Measurements from ENCODE around the gene TRAF1. TPM values are rescaled to one million over a fixed set of nuclear protein-coding genes. Genes with fewer than 3 reads are reported as not detected.

Gene TRAF1
- total and polyA plus RNA-seq, 4 donors, result 0.38 to 2.6 (median 0.71) TPM

GRCh38 chr9:120961936-120962335, 35.3 kb upstream of the TRAF1 start:
- Histone ChIP-seq H3K4me3 (ENCODE audit: low read depth in 1 of 3, low read length in 3 of 3) (no peak overlapping the region), H3K36me3 (ENCODE audit: control insufficient read depth in 4 of 4, insufficient read depth in 3 of 4, low read depth in 1 of 4, low read length in 3 of 4) (peaks cover 8 to 92% (median 82%) of the 10 kb centered on the region in 4 donors), H3K27me3 (ENCODE audit: control insufficient read depth in 4 of 4, insufficient read depth in 4 of 4, low read length in 3 of 4) (no peaks in the 10 kb centered on the region), H3K9me3 (ENCODE audit: control insufficient read depth in 4 of 4, low read length in 3 of 4) (no peaks in the 10 kb centered on the region), H3K4me1 (ENCODE audit: control insufficient read depth in 4 of 4, insufficient read depth in 4 of 4, low read length in 3 of 4) (no peaks in the 10 kb centered on the region), H3K9ac (ENCODE audit: low read depth in 1 of 2, low read length in 2 of 2) (no peak overlapping the region), H3K27ac (ENCODE audit: low read depth in 1 of 2, low read length in 2 of 2) (no peak overlapping the region)
- over 99% methylated on average over 3 of the region's 3 CpGs for WGBS
- no peak for DNase-seq (ENCODE audit: low spot score)
- TF ChIP-seq EGR1 (IDR thresholded peaks at IDR 0.05; ENCODE audit: low read depth in 2 of 2) (no peak), SP1 (IDR thresholded peaks at IDR 0.05) (no peak), YY1 (IDR thresholded peaks at IDR 0.05) (no peak), ATF3 (IDR thresholded peaks at IDR 0.05) (no peak), RAD21 (IDR thresholded peaks at IDR 0.05) (no peak), ZBTB33 (IDR thresholded peaks at IDR 0.05) (no peak), TAF1 (conservative IDR thresholded peaks at IDR 0.05) (no peak), GABPA (IDR thresholded peaks at IDR 0.05 in 1 of 2, conservative IDR thresholded peaks at IDR 0.05 in 1 of 2) (no peak), HNF4G (IDR thresholded peaks at IDR 0.05) (no peak), JUND (IDR thresholded peaks at IDR 0.05) (no peak), NR2F2 (IDR thresholded peaks at IDR 0.05) (no peak), HNF4A (conservative IDR thresholded peaks at IDR 0.05) (no peak), FOXA2 (IDR thresholded peaks at IDR 0.05) (no peak), CTCF (IDR thresholded peaks at IDR 0.05; ENCODE audit: low read depth, low read length, missing input control) (no peak), RXRA (IDR thresholded peaks at IDR 0.05) (no peak), MAX (IDR thresholded peaks at IDR 0.05) (no peak), FOXA1 (IDR thresholded peaks at IDR 0.05) (no peak), REST (IDR thresholded peaks at IDR 0.05) (no peak)

All from liver (tissue), 9 donors.